Gastroesophageal sphincter (tissue), 4 donors: ENCODE data around the gene ITGA7. TPM values are rescaled to one million over a fixed set of nuclear protein-coding genes. Genes with fewer than 3 reads are reported as not detected.

Source experiments
- ATAC-seq: fragments of 150-250 bp; one replicate; pipeline ENCODE4 v1.9.1; 2016; ENCODE audit warnings: mild to moderate bottlenecking, moderate library complexity
- H3K27ac ChIP-seq, 4 donors: fragments of 200-600 bp; sonication (generic) in 3 of 4; 1 replicate in 3 of 4; 2 replicates in 1 of 4; pipeline ENCODE4 v1.5.1; 2016 to 2019
- H3K27me3 ChIP-seq: fragments of 200-600 bp; sonication (generic); one replicate; pipeline ENCODE4 v1.5.1; 2019
- H3K36me3 ChIP-seq, 2 donors: fragments of 200-600 bp; sonication (generic); one replicate each; pipeline ENCODE4 v1.5.1; 2019; ENCODE audit warnings: control low read depth in 1 of 2
- H3K4me1 ChIP-seq, 3 donors: fragments of 200-600 bp; sonication (generic); 1 replicate in 2 of 3; 2 replicates in 1 of 3; pipeline ENCODE4 v1.5.1; 2016 to 2019; ENCODE audit warnings: control low read depth in 2 of 3
- H3K4me3 ChIP-seq, 2 donors: fragments of 200-600 bp; sonication (generic); one replicate each; pipeline ENCODE4 v1.5.1; 2019; ENCODE audit warnings: mild to moderate bottlenecking in 1 of 2, moderate library complexity in 1 of 2
- H3K9me3 ChIP-seq, 3 donors: fragments of 200-600 bp; sonication (generic); one replicate each; pipeline ENCODE4 v1.5.1; 2017 to 2019; ENCODE audit warnings: control low read depth in 2 of 3
- EP300 ChIP-seq: sonication (generic); formaldehyde crosslinking; IDR thresholded peaks from one replicate; pipeline ENCODE4 v1.6.1; 2017; ENCODE audit warnings: antibody characterized with exemption, mild to moderate bottlenecking
- POLR2A ChIP-seq, 2 donors: fragments of 450-650 bp; IDR thresholded peaks; one replicate each; pipeline ENCODE4 v1.6.1; 2017; ENCODE audit warnings: antibody characterized with exemption in 2 of 2, mild to moderate bottlenecking in 2 of 2, moderate library complexity in 1 of 2
- POLR2AphosphoS5 ChIP-seq: sonication (generic); formaldehyde crosslinking; IDR thresholded peaks from one replicate; pipeline ENCODE4 v1.6.1; 2017; ENCODE audit warnings: antibody characterized with exemption
- WGBS, 2 donors: methylation state at CpG; one replicate each; pipeline ENCODE4 v1.1.5; 2018; ENCODE audit warnings: low coverage in 1 of 2; 5-methylcytosine and 5-hydroxymethylcytosine counted together
- total RNA-seq, 4 donors: library from RNA; depleted of rRNA; stranded (reverse); fragments of >200 nt; gene quantifications; one replicate each; pipeline ENCODE4 v1.1.0, GENCODE V29; 2016
- TF ChIP-seq, protein P1 (sequence below), 4 experiments: fragments of 200-600 bp in 2 of 4; fragments of 450-650 bp in 2 of 4; sonication (generic) in 1 of 4; IDR thresholded peaks; one replicate each; pipeline ENCODE4 v1.5.1; 2017 to 2019; ENCODE audit warnings: antibody characterized with exemption in 4 of 4, mild to moderate bottlenecking in 2 of 4, moderate library complexity in 2 of 4

ITGA7 gene
- total RNA-seq, 4 donors from 2014 or later = 143 to 260 (median 182) TPM

DNA sequence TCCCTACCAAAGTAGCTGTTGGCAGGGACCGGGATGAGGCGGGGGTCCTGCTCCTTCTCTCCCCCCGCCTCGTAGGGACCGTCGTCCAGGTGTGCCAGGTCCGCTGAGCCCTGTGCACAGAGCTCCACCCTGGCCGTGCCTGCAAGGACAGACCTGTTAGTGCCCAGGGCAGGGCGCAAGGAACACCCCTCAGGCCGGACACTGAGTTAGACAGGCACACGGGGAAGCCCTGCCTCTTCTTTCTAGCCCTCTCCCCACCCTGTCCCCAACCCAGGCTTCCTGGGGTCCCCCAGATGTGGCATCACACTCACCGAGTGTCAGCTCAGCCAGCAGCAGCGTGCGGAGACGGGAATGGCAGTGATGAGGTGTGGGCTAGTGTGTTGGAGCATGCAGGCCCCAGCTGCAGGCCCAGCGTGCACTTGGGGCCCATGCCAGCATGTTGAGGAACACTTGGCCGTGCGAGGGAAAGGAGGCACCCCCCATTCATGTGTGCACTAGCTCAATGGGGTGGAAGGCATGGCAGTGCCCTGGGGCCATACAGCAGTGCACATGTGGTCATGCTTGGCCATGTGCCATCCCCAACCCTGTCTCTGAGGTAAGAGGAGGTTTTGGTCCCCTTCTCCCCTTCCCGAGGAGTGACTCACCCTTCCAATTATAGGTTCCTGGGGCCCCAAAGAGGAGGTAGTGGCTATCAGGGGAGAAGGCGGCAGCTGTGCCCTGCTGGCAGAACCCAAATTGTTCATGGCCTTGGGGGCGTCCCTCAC is 7.3 kb downstream of the ITGA7 start:
- no peak for ATAC-seq

DNA sequence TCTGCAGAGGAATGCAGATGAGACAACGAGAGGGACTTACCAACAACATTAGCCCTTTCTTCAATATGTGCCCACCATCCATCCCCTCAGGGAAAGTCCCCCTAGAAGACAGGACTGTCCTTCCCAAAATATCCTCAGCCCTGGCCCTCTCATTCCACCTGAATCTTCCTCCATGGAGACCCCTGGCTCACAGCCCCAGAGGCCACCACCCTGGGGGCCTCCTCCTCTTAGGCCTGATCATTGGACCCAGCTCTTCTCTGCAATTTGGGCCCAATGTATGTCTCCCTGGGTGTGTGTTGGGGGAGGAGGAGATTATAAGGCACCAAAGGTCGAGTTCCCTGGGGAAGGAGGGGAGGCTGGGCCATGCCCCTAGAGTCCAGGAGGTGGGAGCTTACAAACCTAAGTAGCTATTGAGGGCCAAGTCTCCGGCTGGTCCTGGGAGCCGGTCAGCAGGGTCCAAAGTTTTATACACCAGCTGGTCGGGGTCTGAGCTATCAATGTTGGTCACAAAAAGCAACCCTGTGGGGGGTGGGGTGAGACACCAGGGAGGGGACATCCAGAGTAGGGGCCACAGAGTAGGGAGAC is 8.1 kb downstream of the ITGA7 start:
- peak overlapping the region in 3 of 4 donors; percentile 44 to 96 (median 47) for H3K27ac ChIP-seq
- H3K27me3 ChIP-seq = no peaks in the 10 kb centered on the region
- TF ChIP-seq POLR2AphosphoS5 (no peak), EP300 (no peak), POLR2A (IDR thresholded peaks at IDR 0.05) (no peak)
- TF ChIP-seq, protein P1, sequence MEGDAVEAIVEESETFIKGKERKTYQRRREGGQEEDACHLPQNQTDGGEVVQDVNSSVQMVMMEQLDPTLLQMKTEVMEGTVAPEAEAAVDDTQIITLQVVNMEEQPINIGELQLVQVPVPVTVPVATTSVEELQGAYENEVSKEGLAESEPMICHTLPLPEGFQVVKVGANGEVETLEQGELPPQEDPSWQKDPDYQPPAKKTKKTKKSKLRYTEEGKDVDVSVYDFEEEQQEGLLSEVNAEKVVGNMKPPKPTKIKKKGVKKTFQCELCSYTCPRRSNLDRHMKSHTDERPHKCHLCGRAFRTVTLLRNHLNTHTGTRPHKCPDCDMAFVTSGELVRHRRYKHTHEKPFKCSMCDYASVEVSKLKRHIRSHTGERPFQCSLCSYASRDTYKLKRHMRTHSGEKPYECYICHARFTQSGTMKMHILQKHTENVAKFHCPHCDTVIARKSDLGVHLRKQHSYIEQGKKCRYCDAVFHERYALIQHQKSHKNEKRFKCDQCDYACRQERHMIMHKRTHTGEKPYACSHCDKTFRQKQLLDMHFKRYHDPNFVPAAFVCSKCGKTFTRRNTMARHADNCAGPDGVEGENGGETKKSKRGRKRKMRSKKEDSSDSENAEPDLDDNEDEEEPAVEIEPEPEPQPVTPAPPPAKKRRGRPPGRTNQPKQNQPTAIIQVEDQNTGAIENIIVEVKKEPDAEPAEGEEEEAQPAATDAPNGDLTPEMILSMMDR (IDR thresholded peaks at IDR 0.05) = no peak
- H3K4me1 ChIP-seq = peaks cover 0 to 59% (median 2%) of the 10 kb centered on the region in 3 donors
- 43 to 60% methylated on average over 1 to 4 of the region's 5 CpGs for whole genome bisulfite sequencing, 2 donors
- H3K36me3 ChIP-seq = peaks cover 0 to 75% of the 10 kb centered on the region in 2 donors
- H3K4me3 ChIP-seq = no peak overlapping the region
- H3K9me3 ChIP-seq = no peaks in the 10 kb centered on the region
- no peak for ATAC-seq

More for the DNA sequence above, 7.3 kb downstream of the ITGA7 start:
- peak overlapping the region in 3 of 4 donors; percentile 44 to 96 (median 46) for H3K27ac ChIP-seq
- 63 to 80% methylated on average over 1 to 6 of the region's 21 CpGs for WGBS, 2 donors
- H3K4me1 ChIP-seq = peaks cover 0 to 65% (median 2%) of the 10 kb centered on the region in 3 donors
- H3K36me3 ChIP-seq = peaks cover 0 to 67% of the 10 kb centered on the region in 2 donors
- no peaks in the 10 kb centered on the region for H3K27me3 ChIP-seq
- H3K9me3 ChIP-seq = no peaks in the 10 kb centered on the region
- TF ChIP-seq EP300 (no peak), POLR2AphosphoS5 (no peak), POLR2A (IDR thresholded peaks at IDR 0.05) (no peak)
- TF ChIP-seq, protein P1 (IDR thresholded peaks at IDR 0.05) = no peak
- H3K4me3 ChIP-seq = no peak overlapping the region

DNA sequence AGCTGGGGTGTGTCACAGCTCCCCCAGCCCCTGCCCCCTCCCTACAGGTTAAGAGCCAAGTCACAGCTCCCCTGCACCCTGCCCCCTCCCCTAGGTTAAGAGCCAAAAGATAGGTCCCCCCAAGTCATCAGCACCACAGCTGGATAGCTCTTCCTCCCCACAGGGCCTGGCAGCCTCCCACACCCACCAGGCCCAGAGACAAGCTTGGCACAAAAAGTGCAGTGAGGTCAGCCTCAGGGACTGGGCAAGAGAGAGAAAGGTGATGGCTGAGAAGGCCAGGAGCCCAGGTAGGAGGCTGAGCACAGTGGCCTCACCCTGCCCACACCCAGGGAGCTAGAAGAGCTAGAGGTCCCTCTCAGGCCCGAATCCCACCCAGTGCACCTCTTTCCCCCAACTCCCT is 8.7 kb downstream of the ITGA7 start:
- peaks cover 0 to 58% (median 2%) of the 10 kb centered on the region in 3 donors for H3K4me1 ChIP-seq
- no peaks in the 10 kb centered on the region for H3K9me3 ChIP-seq
- TF ChIP-seq EP300 = no peak
- TF ChIP-seq, protein P1 (IDR thresholded peaks at IDR 0.05) = no peak
- TF ChIP-seq POLR2AphosphoS5 = no peak
- TF ChIP-seq POLR2A (IDR thresholded peaks at IDR 0.05) = no peak
- H3K4me3 ChIP-seq = no peak overlapping the region
- peaks cover 0 to 81% of the 10 kb centered on the region in 2 donors for H3K36me3 ChIP-seq
- H3K27ac ChIP-seq = peak overlapping the region in 3 of 4 donors; percentile 44 to 96 (median 47)
- WGBS, 2 donors = no CpG with 5 or more reads among the region's 1 CpG
- no peak for ATAC-seq
- H3K27me3 ChIP-seq = no peaks in the 10 kb centered on the region

DNA sequence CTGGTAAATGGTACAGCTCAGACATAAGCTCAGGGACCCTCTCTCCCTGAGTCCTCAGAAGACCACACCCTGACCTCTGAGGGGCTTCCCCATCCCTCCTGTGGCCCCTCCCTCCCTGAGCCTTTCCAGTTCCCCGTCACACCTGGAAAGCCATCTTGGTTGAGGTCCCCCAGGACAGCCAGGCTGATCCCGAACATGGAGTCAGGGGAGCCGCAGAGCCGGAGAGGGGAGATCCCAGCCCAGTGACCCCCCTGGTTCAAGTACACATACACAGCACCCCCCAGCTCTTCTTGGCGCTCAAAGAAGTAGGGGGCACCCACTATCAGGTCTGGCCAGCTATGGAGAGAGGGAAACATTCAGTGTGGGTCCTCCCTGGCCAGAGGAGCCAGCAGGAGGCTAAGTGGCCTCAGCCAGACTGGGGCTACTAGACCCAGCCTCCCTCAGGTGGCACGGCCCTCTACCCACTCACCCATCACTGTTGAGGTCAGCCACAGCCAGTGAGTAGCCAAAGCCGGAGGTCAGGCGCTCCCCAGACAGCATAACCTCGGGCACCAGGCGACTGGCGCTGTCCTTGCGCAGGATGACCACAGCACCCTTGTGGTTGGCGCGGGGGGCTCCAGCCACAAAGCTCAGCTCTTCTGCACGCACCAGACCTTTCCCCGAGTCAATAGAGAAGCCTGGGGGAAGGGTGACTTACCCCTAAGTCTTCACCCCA is 9.3 kb downstream of the ITGA7 start:
- H3K27ac ChIP-seq = peak overlapping the region in 3 of 4 donors; percentile 44 to 96 (median 47)
- no peak for ATAC-seq
- H3K36me3 ChIP-seq = peaks cover 0 to 87% of the 10 kb centered on the region in 2 donors
- H3K27me3 ChIP-seq = no peaks in the 10 kb centered on the region
- no peak for TF ChIP-seq EP300
- TF ChIP-seq POLR2A (IDR thresholded peaks at IDR 0.05) = no peak
- no peak for TF ChIP-seq POLR2AphosphoS5
- TF ChIP-seq, protein P1 (IDR thresholded peaks at IDR 0.05) = no peak
- WGBS, 2 donors = 100% methylated on average over 1 of the region's 16 CpGs; no CpG with 5 or more reads in 1 of the 2 donors
- peaks cover 0 to 52% (median 2%) of the 10 kb centered on the region in 3 donors for H3K4me1 ChIP-seq
- H3K9me3 ChIP-seq = no peaks in the 10 kb centered on the region
- H3K4me3 ChIP-seq = no peak overlapping the region
